NCI-H2107 (cell line): Measurements from ENCODE around the gene IRF6.
"Not testable (repeated sequence)": the region's sequence is repeated elsewhere in the genome, so short reads cannot be mapped to it uniquely, and the experiment has no call there.

Experiments used
- DNase-seq: peaks from one replicate; lab custom pipeline; 2025; lab: John Stamatoyannopoulos, UW

The IRF6 gene

DNA sequence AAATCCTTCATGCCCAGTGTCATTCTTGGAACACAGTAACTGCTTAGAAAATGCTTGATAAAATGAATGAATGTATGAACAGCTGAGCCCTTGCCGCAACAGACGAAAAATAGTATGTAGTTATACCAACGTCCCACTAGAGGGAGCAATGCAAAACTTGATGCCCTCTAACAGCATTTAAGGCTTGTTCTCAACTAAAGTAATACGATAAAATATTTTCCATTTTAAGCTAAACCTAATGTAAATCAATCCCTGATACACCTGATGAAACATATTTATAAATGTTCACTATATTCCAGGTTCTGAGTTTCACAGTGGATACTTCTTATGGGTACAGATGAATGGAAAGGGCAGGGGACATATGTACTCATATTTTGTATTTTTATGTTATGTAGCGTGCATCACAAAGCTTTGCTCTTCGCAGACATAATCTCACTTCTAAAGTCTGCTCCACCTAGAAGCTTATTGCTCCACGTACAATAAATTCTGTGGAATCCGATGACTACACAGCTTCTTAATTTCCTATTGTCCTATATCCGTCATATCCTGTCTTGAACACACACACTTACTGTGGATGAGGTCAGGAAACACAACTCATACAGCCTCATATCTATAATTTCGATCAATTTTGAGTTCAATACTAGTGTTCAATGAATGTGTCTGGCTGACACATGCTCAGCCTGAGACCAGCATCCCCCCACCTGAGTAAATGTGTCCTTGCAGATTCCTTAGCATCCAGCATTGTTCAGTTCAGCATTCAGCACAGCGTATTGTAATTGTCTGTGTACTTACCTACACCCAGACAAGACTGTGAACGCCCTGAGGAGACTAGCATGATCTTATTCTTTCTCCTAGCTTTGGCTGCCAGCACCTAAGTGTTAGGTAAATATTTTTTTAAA is 17.4 kb upstream of the IRF6 start:
- peak; percentile 21 for DNase-seq

DNA sequence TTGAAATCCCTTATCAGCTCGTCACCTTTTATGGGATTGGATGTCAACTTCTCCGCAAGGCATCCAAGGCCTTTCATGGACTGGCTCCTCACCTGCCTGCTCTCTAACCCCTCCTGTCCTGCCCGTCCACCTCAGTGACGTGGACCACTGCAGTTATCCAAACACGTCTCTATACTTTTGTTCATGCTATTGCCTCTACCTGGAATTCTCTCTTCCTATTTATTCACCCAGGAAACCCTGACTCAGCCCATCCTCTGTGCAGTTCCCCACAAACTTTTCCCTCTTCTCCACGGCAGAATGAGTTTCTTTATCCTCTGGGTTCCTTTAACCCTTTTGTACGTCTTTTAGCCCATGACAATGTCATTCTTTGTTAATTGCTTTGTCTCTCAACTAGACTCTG is 16.8 kb upstream of the IRF6 start:
- no peak for DNase-seq

DNA sequence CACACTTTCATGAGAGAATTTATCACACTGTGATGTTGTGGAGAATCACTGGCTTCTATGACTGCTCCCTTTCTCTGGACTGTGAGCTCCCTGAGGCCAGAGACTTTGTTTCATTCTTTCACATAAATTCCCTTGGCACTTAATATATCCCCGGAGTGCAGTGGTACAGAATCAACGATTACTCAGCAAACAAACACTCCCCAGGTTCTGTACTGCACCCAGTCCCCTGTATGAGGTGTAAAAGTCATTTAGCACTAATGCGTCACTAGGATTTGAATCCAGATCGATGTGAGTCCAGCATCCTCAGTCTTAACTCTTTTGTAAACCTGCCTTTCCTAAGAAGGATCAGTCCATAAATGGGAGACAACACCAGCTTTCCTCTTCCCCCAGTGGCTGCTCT is 15.0 kb upstream of the IRF6 start:
- no peak for DNase-seq

DNA sequence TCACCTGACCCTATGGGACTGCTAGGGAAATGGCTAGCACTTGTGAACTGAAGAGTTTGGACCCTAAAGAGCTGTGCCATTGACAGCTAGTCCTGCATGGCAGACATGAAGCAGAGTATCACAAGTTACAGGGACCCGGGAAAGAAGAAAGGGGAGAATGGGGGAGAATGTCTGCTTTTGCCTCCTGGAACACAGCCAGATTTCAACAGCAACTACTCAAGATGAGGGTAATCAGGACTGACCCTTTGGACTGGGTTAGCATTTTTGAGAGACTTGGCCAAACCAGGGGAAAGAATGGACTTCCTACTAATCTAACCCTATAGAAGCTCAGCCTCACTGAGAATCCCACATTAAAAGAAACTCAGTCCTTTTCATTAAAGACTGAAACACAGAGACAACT is 13.1 kb upstream of the IRF6 start:
- DNase-seq: no peak

DNA sequence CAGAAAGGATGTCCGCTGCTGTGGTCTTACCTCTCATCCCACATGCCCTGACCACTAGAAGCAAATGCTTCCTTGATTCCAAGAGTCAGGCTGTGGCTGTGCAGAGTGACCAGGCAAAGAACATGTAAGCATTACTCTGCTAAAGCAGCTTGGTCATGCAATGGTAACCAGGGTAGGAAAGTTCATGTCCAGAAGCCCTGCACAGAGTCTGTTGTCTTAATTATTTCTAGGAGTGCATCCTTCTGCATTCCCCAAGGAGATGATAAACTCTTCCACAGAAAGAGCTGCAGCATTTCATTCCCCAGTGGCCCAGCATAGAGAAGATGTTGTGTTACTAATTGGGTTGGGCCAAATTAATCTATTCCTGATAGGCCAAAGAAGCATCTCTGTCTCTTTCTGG is 11.7 kb upstream of the IRF6 start:
- DNase-seq: no peak

DNA sequence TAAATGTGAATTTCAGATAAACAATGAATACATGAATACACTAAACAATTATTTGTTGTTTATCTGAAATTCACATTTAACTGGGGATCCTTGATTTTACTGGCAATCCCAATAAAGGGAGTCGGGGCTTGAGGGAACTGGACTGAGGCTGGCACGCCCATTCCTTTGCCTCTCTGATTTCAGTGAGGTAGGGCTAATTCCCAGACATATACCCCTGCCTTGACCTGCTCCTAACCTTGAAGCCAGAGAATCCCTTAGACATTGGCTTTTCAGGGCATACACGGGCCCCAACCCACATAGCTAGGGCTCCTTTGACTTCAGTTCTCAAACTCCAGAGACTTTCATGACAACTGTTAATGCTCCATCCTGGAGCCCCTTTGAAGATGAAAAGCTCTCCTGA is 11.0 kb upstream of the IRF6 start:
- DNase-seq: no peak

DNA sequence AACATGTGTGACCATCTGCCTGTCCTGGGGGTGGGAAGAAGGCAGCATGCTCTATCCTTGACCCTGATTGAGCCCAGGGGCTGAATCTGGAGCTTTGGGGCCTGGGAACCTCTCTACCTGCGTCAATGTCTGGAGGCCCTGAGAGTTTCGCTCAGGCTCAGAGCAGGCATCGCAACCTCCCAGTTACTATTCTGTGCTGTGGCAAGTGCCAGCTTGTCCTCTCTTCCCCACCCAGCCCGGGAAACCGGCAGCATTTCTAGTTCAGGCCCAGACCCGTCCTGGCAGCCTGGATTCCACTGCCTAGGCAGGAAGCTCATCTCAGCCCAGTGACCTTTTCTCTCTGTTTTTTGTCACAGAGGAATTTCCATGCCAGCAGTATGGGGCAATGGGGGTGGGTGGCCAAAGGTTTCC is 10.0 kb upstream of the IRF6 start:
- DNase-seq: no peak

DNA sequence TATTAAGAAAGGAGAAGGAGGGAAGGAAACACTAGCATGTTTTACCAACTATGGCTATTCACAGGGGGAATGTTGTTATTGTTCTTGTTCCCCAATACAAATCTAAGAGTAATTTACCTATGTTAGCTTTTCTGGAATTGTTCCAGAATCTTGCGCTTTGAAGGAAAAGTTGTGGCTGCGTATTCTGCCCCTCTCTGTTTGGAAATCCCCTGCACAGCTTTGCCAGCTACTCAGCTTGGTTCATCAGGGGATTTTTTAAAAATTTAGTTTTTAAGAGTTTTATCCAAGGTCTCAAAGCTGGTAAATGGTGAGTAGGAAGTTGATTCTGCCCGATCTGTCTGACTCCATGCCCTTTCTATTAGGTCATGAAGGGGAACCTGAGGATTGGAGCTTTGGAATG is 9.5 kb upstream of the IRF6 start:
- no peak for DNase-seq

DNA sequence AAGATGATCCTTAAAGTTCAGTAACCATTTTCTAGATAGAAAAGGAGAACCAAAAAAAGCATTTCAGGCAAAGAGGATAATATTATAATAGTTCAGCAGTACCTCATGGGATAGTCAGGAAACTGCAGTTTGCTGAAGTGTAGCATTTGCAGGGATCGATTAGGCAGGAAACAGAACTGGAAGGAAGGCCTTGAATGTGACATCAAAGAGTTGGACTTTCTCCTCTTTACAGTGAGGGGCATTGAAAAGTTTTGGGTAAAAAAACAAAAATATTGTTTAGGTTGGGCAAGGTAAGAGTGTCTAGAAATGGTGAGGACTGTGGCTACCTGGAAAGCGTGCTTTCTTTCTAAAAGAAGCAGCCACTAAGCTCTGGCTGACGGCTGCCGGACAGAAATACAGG is 8.0 kb upstream of the IRF6 start:
- no peak for DNase-seq

DNA sequence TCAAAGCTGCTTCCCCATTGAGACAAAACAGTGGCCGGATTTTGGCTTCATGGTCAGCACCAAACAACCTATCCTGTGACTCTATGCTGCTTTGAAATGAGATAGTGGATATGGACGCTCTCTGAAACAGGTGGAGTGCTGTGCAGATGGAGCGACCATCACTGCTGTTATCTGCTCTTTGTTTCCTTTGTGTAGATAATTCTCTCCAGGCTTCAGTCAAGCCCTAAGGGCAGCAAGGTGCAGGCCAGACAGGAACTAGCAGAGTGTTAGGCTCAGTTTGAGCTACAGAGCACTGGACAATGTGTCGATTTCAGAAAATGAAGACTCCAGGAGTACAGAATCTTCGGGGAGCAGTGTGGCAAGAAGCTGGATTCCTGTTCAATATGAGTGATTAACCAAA is 4.8 kb upstream of the IRF6 start:
- DNase-seq: no peak

DNA sequence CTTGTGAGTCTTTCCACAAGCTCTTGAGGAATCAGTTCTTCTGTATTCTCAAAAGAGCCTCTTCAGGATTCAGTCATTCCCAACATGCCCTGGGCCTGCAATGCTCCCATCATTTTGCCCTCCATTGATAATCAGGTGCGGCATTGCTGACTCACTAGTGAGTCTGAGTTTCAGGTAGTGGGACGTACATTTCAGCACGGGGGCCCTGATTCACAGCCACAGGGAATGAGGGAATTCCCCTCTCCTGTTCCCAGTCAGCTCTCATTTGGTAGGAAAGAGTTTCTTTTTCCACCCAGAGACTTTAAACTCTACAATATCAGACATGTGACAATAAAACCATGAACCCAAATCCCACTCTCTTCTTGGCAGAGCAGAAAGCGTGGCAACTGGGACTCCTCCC is 3.7 kb upstream of the IRF6 start:
- no peak for DNase-seq

DNA sequence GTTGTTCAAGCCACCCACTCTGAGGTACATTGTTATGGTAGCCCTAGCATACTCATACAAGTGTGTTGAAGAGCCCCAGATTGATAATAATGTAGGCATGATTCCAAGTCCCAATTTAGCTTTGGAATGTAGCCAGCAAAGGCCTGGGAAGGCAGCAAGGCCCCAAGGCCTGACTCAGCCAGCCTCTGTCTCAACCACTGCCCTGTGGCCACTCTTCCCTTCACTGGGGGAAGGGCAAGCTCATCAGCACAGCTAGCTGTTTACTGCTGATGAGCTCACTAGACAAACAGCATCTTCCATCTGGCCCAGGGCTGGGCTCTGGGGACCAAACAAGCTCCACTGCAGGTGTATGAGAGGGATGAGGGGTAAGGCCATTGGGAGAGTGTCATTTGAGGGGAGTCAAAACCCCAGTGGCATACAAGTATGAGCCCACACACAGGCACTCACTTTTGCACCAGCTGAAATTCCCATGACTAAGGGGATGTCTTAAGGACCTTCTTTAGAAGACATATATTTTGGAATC is 2.2 kb upstream of the IRF6 start:
- peak; percentile 30 for DNase-seq

DNA sequence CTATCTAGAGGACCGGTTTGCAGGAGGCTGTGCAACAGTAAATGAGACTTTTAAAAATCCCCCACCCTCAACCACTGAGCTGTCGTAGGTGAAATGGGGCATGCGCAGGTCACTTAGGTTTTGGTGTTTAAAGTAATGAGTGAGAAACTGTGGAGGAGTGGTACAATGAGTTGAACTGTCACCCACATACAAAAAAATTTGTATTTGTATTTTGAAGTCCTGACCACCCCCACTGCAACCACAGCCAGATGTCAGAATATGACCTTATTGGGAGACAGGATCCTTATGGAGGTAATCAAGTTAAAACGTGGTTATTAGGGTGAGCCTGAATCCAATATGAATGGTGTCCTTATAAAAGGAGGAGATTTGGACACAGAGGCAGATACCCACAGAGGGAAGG is 1.6 kb upstream of the IRF6 start:
- DNase-seq: no peak

DNA sequence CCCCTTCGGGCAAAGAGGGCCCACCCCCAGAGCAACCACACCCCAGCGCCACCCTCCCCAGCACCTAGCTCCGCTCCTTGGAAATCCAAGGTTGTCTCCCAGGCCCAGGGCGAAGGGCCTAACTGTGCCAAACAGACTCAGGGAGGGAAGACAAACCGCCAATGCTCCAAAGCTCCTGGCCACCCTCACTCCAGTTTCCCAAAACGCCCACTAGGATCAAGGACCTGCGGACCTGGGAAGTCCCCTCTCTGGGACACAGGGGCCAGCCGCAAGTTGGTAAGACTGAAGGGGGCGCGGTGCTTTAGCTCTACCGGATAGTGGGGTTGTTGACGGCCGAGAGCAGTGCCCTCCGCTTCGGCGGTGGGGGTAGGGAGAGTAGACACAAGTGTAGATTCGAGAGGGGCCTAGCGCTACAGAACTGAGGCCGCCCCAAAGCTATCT is 581 bp downstream of the IRF6 start:
- DNase-seq: no peak

DNA sequence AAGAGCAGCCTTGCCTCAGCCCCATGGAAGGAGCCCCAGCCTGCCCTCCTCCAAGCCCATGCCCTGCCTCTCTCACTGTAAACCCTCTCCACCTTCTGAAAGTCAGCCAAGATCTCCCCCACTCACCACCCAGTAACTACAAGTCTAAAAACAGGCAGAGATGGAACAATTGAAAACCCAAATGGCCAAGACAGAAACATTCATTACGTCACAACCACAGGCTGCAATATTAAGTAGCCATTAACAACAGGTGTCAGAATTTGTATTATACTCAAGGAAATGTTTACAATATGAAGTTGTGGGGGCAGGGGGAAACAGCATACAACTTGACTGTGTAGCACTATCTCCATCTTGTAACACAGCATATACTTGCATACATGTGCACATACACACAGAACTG is 2.4 kb downstream of the IRF6 start:
- DNase-seq: no peak

DNA sequence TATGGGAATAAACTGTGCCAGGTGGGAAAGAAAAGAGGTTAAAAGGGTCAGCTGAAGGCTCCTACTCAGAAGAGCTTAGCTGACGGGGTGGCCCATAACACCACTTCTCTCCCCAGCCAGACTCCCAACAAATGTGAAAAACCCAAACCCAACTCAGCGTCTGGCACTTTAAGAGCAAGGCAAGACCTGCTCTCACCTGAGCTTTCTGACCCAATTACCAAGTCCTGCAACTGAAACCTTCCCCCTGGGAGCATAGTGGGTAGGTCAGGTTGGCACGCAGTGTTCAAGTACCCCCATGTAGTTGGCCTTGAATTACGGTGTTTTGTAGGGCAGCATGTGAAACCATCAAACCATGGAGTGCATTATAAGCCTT is 3.2 kb downstream of the IRF6 start:
- DNase-seq: peak; percentile 56

DNA sequence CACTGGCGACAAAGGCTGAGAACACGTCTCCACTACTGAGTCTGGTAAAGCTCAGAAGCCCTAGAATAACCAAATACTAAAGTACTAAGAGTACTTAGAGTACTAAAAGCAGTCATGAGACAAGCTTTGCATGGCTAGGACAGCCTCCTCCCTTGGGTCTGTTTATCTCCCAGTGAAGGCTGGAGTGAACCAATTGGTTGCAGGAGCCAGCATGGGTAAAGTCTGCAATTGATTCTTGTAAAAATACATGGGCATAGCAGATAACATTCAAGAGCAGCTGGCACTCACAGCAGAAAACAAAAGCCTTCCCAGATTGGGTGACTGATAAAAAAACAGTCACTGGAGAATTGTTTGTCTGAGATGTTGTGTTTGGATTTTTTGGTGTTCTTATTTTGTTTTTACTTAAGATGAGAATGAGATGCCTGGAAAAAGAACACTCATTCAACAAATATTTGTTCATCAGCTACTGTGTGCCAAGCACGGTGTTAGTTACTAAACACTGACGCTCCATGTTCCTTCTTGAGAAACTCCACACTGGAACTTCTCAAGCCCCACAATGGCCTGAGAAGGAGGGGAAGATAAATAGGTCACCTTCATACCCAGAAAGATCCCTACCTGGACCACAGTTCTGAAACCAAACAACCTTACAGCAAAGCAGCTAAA is 3.7 kb downstream of the IRF6 start:
- DNase-seq: peak; percentile 56

DNA sequence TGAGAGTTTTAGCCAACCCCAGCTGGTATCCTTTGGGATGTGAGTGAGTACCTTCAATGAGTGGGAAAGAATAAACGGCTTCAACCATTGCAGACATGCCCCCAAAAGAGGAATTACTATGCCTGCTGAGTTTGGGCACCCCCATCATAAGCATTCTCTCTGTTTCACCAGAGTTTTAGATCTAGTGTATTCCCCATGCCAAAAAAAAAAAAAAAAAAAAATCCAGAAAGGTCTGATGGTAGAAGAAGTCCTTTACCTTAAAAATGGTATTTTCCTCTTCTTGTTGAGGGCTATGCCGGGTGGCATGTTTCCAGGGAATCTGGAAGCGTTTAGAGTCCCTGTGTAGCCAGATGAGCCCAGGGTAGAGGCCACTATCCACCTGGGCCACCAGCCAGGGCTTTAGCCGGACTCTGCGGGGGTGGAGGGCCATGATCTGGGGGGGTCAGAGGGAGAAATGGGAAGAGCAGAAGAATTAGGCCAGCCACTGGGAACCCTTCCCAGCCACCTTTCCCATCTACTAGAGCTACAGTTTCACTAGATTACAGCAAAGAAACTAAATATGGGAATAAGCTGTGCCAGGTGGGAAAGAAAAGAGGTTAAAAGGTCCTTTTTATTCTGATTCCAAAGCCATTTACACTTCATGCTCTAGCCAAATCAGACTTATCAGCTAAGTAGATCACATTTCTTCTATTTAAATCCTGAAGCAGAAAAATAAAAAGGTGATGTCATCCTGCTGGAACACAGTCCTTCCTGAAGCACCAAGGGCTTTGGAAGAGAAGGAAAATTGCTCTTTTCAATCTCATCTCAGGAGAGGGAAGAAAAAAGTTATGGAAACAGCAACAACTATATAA is 4.7 kb downstream of the IRF6 start:
- DNase-seq: no peak

DNA sequence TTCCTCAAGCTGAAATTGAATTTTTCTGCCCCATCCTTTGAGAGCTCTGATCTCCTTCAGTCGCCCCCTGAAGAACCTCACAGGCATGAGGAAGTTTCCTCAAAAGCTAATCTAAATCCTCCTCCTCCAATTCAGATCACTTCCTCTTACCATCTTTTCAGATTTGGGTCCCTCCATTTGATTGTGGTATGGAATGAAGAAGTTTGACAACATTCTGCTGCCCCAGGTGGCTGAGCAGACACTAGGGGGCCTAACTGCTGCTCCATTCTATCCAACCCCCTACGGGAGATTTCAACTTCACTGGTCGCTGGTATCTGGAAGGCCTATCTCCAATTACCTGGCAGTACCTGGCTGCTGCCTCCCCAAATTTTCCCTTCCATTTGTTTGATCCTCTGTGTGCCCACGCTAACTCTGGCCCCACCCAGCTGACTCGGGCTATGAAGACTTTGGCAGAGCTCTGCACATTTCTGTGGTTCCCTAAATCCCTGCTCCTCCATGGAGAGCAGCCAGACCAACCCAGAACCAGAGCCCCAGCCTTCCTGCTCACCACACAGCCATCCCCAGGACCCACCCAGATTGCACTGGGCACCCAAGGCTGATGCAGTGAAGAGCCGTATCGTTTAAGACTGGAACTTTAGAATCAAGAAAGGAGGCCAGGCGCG is 7.8 kb downstream of the IRF6 start:
- no peak for DNase-seq

DNA sequence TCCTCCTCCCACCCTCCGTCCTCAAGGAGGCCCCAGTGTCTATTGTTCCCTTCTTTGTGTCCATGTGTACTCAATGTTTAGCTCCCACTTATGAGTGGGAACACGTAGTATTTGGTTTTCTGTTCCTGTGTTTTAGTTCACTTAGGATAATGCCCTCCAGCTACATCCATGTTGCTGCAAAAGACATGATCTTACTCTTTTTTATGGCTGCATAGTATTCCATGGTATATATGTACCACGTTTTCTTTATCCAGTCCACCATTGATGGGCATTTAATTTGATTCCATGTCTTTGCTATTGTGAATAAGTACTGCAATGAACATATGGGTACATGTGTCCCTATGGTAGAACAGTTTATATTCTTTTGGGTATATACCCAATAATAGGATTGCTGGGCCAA is 12.2 kb downstream of the IRF6 start:
- not testable (repeated sequence) for DNase-seq

DNA sequence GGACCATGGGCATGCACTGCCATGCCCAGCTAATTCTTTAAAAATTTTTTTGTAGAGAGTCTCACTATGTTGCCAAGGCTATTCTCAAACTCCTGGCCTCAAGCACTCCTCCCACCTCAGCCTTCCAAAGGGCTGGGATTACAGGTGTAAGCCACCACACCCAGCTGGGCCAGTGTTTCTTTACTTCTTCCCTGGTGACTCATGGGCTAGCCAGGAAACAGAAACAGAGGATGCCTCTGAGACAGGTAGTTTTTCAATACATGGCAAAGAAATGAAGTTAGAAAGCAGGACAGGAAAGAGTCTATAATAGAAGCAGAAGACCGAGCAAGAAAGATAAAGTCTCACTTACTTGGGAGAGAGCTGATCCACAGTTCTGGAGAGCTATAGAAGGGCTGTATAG is 14.0 kb downstream of the IRF6 start:
- no peak for DNase-seq
